Measurements from ENCODE around the gene SH2D2A. TPM values are rescaled to one million over a fixed set of nuclear protein-coding genes. Genes with fewer than 3 reads are reported as not detected.

Gene SH2D2A
- total RNA-seq, 1 donor from 2014 or later, result 2.3 TPM

DNA sequence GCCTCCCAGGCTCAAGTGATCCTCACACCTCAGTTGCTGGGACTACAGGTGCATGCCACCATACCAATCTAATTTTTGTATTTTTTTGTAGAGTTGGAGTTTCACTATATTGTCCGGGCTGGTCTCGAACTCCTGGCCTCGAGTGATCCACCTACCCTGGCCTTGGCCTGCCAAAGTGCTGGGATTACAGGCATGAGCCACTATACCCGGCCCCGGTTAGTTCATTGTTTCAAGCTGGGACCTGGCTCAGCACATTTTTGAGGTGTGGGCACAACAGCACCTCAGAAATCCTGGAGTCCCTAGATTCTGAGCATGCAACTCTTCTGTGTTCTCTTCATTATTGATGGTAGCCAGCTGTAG, 21.3 kb downstream of the SH2D2A start:
- POLR2A ChIA-PET, result interaction anchor here (0.9 to 1.0 kb wide), 2 partner anchors 43 to 65 kb away, joined by 3 to 4 read pairs; partner anchors contain the start of gene HDGF
- Mint-ChIP-seq H3K27me3 (no peaks in the 10 kb centered on the region), H3K4me1 (peaks cover 7% of the 10 kb centered on the region), H3K27ac (no peak overlapping the region), H3K36me3 (ENCODE audit: low read depth) (peaks cover 90% of the 10 kb centered on the region), H3K4me3 (no peak overlapping the region), H3K9me3 (no peaks in the 10 kb centered on the region)
- ATAC-seq (ENCODE audit: low read depth) (no peak), DNase-seq (no peak)
- TF ChIP-seq, protein P1, sequence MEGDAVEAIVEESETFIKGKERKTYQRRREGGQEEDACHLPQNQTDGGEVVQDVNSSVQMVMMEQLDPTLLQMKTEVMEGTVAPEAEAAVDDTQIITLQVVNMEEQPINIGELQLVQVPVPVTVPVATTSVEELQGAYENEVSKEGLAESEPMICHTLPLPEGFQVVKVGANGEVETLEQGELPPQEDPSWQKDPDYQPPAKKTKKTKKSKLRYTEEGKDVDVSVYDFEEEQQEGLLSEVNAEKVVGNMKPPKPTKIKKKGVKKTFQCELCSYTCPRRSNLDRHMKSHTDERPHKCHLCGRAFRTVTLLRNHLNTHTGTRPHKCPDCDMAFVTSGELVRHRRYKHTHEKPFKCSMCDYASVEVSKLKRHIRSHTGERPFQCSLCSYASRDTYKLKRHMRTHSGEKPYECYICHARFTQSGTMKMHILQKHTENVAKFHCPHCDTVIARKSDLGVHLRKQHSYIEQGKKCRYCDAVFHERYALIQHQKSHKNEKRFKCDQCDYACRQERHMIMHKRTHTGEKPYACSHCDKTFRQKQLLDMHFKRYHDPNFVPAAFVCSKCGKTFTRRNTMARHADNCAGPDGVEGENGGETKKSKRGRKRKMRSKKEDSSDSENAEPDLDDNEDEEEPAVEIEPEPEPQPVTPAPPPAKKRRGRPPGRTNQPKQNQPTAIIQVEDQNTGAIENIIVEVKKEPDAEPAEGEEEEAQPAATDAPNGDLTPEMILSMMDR (IDR thresholded peaks at IDR 0.05), result no peak
- intact Hi-C loops (cut with micrococcal nuclease), result no loop called here
- CTCF ChIA-PET, result interaction anchor here (1.3 to 3.0 kb wide), 3 partner anchors 65 to 94 kb away, joined by 5 to 27 read pairs (median 5); partner anchors contain the start of gene NTRK1

DNA sequence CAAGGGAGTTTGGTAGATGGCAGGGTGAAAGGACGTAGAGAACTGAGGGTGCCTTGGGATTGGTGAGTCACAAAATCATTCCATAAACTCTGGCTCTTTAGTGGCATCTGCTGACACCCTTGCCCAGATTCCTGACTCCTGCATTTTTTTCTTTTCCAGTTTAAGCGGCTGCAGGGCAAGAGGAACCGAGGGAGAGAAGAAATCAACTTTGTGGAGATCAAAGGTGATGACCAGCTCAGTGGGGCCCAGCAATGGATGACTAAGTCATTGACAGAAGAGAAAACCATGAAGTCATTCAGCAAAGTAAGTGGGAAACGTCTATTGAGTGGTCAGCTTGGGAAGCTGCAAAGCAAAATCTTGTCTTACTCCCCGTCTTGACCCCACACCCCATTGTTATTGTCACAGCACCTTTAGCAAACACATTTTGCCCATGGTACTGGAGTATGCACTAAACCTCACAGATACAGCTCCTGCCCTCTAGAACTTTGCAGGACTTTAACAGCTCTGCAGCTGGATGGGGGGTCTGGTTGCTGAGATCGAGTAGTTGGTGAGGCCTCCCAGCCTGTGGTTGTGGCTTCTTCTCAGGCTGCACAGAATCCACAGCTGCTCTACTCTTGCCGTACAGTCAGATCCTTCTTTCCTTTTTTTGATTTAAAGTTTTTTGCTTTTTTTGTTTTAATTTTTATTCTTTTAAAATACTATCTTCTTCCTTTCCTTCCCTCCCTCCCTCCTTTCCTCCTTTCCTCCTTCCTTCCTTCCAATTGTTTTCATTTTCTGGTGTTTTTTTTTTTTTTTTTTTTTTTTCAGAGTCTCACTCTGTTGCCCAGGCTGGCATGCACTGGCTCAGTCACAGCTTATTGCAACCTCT, 21.9 kb downstream of the SH2D2A start:
- no peaks in the 10 kb centered on the region for H3K9me3 Mint-ChIP-seq
- CTCF ChIA-PET, result interaction anchor here (1.3 kb wide), 1 partner anchor 65 kb away, joined by 5 read pairs; the partner anchor contains the start of gene NTRK1
- intact Hi-C loops (cut with micrococcal nuclease), result no loop called here
- DNase-seq (no peak), ATAC-seq (ENCODE audit: low read depth) (no peak)
- TF ChIP-seq, protein P1 (IDR thresholded peaks at IDR 0.05), result no peak
- H3K4me1 Mint-ChIP-seq, result peaks cover 7% of the 10 kb centered on the region
- H3K36me3 Mint-ChIP-seq (ENCODE audit: low read depth), result peaks cover 90% of the 10 kb centered on the region
- no peak overlapping the region for H3K27ac Mint-ChIP-seq
- H3K27me3 Mint-ChIP-seq, result no peaks in the 10 kb centered on the region
- POLR2A ChIA-PET, result interaction anchor here (1.0 kb wide), 1 partner anchor 43 kb away, joined by 3 read pairs; the partner anchor contains the start of gene HDGF
- no peak overlapping the region for H3K4me3 Mint-ChIP-seq

DNA sequence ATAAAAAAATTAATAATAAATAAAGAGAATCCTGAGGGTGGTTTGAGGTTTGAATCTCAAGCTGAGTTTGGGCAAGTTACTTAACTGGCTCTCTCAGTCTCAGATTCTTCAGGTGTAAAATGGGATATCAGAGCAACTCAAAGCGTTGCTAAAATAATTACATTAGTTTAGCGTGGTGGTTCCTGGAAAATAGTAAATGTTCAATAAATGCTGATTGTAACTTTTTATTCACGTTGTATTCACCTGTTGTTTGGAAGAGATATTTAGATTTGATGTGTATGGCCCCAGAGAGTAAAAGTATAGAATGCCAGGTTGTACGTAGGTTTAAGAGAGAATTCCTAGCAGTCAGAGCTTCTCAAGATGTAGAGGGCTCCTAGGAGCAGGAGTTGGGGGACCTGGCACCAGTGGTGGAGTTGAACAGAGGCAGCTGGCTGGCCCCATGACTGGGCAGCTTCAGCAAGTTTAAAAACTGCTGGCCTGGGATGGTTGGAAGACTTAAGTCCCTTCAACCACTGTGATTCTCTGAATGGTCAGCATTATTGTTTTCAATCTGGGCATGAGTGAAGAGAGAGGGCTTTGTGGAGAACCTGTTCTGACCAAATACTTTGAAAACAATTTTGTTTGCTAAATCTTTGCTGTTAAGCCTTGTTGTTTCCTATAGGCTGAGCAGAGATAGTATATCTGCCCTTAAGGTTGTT, 26.9 kb downstream of the SH2D2A start:
- intact Hi-C loops (cut with micrococcal nuclease), result no loop called here
- POLR2A ChIA-PET, result no interaction called here

DNA sequence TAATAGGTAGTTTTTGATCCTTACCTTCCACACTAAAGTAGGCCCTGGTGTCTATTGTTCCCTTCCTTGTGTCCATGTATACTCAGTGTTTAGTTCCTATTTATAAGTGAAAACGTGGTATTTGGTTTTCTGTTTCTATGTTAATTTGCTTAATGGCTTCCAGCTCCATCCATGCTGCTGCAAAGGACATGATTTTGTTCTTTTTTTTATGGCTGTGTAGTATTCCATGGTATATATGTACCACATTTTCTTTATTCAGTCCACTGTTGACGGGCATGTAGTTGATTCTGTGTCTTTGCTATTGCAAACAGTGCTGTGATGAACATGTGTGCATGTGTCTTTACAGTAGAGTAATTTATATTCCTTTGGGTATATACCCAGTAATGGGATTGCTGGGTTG, 28.5 kb downstream of the SH2D2A start:
- H3K9me3 Mint-ChIP-seq, result no peaks in the 10 kb centered on the region
- H3K4me3 Mint-ChIP-seq, result no peak overlapping the region
- peaks cover 2% of the 10 kb centered on the region for H3K4me1 Mint-ChIP-seq
- TF ChIP-seq, protein P1 (IDR thresholded peaks at IDR 0.05), result no peak
- intact Hi-C loops (cut with micrococcal nuclease), result no loop called here
- ChIA-PET CTCF (no interaction called here), POLR2A (interaction anchor here (0.9 kb wide), 1 partner anchor 21 kb away, joined by 3 read pairs; the partner anchor contains the start of gene PRCC)
- H3K27me3 Mint-ChIP-seq, result no peaks in the 10 kb centered on the region
- no peak for DNase-seq
- H3K36me3 Mint-ChIP-seq (ENCODE audit: low read depth), result peaks cover 80% of the 10 kb centered on the region
- H3K27ac Mint-ChIP-seq, result no peak overlapping the region
- ATAC-seq (ENCODE audit: low read depth), result no peak

More for the DNA sequence above, 26.9 kb downstream of the SH2D2A start:
- H3K9me3 Mint-ChIP-seq, result no peaks in the 10 kb centered on the region
- peaks cover 2% of the 10 kb centered on the region for H3K4me1 Mint-ChIP-seq
- H3K27ac Mint-ChIP-seq, result no peak overlapping the region
- no peak for DNase-seq
- CTCF ChIA-PET, result no interaction called here
- peaks cover 84% of the 10 kb centered on the region for H3K36me3 Mint-ChIP-seq (ENCODE audit: low read depth)
- ATAC-seq (ENCODE audit: low read depth), result no peak
- TF ChIP-seq, protein P1 (IDR thresholded peaks at IDR 0.05), result no peak
- no peak overlapping the region for H3K4me3 Mint-ChIP-seq
- no peaks in the 10 kb centered on the region for H3K27me3 Mint-ChIP-seq

DNA sequence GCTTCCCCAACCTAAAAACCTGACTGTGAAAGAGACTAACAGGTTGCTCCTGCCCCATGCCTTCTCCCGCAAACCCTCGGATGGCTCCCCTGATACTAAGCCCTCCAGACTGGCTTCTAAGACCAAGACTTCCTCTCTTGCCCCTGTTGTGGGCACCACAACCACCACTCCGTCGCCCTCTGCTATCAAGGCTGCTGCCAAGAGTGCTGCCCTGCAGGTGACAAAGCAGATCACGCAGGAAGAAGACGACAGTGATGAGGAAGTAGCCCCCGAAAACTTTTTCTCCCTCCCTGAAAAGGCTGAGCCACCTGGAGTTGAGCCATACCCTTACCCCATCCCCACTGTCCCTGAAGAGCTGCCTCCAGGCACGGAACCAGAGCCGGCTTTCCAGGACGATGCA, 30.0 kb downstream of the SH2D2A start:
- DNase-seq (no peak), ATAC-seq (ENCODE audit: low read depth) (no peak)
- Mint-ChIP-seq H3K9me3 (no peaks in the 10 kb centered on the region), H3K27ac (no peak overlapping the region), H3K4me1 (peaks cover 5% of the 10 kb centered on the region), H3K4me3 (no peak overlapping the region), H3K36me3 (ENCODE audit: low read depth) (peaks cover 80% of the 10 kb centered on the region), H3K27me3 (no peaks in the 10 kb centered on the region)
- ChIA-PET CTCF (no interaction called here), POLR2A (no interaction called here)
- TF ChIP-seq, protein P1 (IDR thresholded peaks at IDR 0.05), result no peak
- intact Hi-C loops (cut with micrococcal nuclease), result no loop called here
